Colonic mucosa (tissue), 4 donors: ENCODE data around the gene L3MBTL4. TPM values are rescaled to one million over a fixed set of nuclear protein-coding genes. Genes with fewer than 3 reads are reported as not detected.

ENCODE experiments used
- DNase-seq: peaks from one replicate; pipeline ENCODE4 v3.0.0-alpha.2; 2020
- H3K27ac ChIP-seq: fragments of 200-600 bp; one replicate; pipeline ENCODE4 v1.8.0; 2021
- H3K27me3 ChIP-seq: fragments of 200-600 bp; one replicate; pipeline ENCODE4 v1.8.0; 2021
- H3K36me3 ChIP-seq: fragments of 200-600 bp; one replicate; pipeline ENCODE4 v1.8.0; 2021
- H3K4me1 ChIP-seq: fragments of 200-600 bp; one replicate; pipeline ENCODE4 v1.8.0; 2021; ENCODE audit warnings: mild to moderate bottlenecking
- H3K4me3 ChIP-seq: fragments of 200-600 bp; one replicate; pipeline ENCODE4 v1.8.0; 2021
- H3K9ac ChIP-seq, 2 donors: one replicate each; pipeline ENCODE4 v1.7.0; 2013; ENCODE audit warnings: control low read depth in 2 of 2, low read depth in 2 of 2, low read length in 2 of 2
- H3K9me3 ChIP-seq: fragments of 200-600 bp; one replicate; pipeline ENCODE4 v1.8.0; 2021
- intact Hi-C: fragments of 100-400 bp; cut with DNase I; formaldehyde crosslinking; loops from one replicate; pipeline ENCODE4 v1.14.1; 2022
- total RNA-seq, 2 donors: library from RNA; stranded (reverse); fragmentation: NEBNext Ultra II Directional in 1 of 2; extraction: Animal tissue kit (Norgen Biotek cat#: 25700) in 1 of 2; gene quantifications; one replicate each; pipeline ENCODE4 v1.2.1, GENCODE V29; 2021
- TF ChIP-seq, protein P1 (sequence below): fragments of 200-600 bp; IDR thresholded peaks from one replicate; pipeline ENCODE4 v1.8.0; 2022; ENCODE audit warnings: antibody characterized with exemption, mild to moderate bottlenecking
- donor health status: healthy.
- donor health status: DM: no; HTN: no; CAD: no.
- donor health status: DM: no; HTN: no; CAD: no.

Gene L3MBTL4
- total RNA-seq, 2 donors from 2014 or later = 3.5 to 3.8 TPM

DNA sequence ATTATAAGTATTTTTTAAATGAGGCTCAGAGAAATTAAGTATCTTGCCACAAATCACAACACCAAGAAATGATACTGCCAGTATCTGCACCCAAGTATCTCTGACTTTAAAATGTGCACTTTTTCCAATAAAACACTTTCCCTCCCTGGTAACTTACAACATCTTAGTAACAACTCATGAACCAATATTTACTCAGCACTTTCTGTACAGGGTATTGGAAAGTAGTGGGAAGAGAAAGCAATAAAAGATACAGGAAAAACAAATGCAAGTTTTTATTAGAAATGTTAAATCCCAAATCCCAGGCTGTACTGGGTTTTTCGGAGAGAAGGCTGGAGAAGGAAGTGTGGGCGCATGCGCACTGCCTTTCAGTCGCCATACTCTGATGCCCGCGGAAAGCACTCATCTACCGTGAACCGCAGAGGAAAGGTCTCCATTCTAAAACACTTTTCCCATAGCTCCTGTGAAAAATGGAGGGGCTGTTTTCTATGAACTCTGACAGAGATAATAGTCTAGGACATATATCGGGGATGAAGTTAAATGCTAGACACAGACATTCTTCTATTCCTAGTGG lies 52.1 kb downstream of the L3MBTL4 start:
- no peak for DNase-seq
- intact Hi-C loops = no loop called here
- TF ChIP-seq, protein P1, sequence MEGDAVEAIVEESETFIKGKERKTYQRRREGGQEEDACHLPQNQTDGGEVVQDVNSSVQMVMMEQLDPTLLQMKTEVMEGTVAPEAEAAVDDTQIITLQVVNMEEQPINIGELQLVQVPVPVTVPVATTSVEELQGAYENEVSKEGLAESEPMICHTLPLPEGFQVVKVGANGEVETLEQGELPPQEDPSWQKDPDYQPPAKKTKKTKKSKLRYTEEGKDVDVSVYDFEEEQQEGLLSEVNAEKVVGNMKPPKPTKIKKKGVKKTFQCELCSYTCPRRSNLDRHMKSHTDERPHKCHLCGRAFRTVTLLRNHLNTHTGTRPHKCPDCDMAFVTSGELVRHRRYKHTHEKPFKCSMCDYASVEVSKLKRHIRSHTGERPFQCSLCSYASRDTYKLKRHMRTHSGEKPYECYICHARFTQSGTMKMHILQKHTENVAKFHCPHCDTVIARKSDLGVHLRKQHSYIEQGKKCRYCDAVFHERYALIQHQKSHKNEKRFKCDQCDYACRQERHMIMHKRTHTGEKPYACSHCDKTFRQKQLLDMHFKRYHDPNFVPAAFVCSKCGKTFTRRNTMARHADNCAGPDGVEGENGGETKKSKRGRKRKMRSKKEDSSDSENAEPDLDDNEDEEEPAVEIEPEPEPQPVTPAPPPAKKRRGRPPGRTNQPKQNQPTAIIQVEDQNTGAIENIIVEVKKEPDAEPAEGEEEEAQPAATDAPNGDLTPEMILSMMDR = no peak
- Histone ChIP-seq H3K4me3 (no peak overlapping the region), H3K27me3 (no peaks in the 10 kb centered on the region), H3K27ac (no peak overlapping the region), H3K36me3 (no peaks in the 10 kb centered on the region), H3K4me1 (no peaks in the 10 kb centered on the region), H3K9me3 (no peaks in the 10 kb centered on the region), H3K9ac (no peak overlapping the region)

DNA sequence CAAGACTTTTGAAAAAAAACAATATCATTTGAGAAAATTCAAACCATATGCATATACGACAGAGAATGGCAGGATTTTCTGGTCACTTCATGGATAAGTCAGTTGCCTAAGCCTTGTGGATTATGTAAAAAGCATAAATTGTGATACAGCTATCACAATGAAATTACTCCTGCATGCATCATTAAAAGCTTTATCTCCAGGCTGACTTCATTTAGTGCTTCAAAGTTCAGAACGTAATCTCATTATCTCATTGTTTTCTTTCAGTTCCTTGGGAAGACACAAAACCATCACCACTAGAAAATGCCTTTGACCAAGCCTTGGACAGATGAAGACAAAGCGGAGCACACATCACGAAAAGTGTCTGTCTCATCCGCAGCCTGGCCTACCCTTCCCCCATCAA lies 57.0 kb downstream of the L3MBTL4 start:
- TF ChIP-seq, protein P1 = no peak
- DNase-seq = no peak
- no peaks in the 10 kb centered on the region for H3K27me3 ChIP-seq
- H3K27ac ChIP-seq = no peak overlapping the region
- H3K9me3 ChIP-seq = no peaks in the 10 kb centered on the region
- no peaks in the 10 kb centered on the region for H3K36me3 ChIP-seq
- no peak overlapping the region for H3K4me3 ChIP-seq
- no peaks in the 10 kb centered on the region for H3K4me1 ChIP-seq
- H3K9ac ChIP-seq = no peak overlapping the region
- intact Hi-C loops = no loop called here

DNA sequence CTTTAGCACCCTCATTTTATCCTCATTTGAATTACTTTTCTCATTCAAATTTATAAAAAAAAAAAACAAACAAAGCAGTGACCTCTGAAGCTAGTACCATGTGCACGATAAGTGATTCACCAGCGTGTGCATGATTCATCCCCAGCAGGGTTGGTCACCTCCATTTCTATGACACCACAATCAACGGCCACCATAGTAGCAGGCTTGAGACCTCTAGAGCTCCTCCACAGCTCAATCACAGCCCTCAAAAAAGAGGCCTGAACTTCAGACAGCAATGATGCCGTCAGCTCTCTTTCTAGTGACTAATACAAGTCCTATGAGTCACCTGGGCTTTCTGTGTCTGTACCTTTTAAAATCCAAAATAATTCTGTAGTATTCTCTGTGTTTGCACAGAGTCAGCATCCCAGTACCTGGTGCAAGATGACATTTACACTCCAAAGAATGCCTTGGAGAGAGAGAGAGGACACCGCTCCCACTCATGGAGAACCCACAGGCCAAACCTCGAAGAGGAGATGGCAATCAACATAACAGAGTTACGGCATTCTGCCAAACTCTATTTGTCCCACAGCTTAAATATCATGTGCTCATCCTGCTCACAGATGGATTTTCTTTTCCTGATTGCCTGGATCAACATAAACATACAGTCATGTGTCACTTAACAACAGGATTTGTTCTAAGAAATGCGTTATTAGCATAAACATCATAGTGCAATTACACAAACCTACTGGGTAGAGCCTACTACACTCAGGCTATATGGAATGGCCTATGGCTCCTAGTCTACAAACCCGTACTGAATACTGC lies 58.7 kb downstream of the L3MBTL4 start:
- H3K4me1 ChIP-seq = no peaks in the 10 kb centered on the region
- no peak overlapping the region for H3K4me3 ChIP-seq
- H3K36me3 ChIP-seq = no peaks in the 10 kb centered on the region
- no peak overlapping the region for H3K27ac ChIP-seq
- no peak for DNase-seq
- no peaks in the 10 kb centered on the region for H3K9me3 ChIP-seq
- no peaks in the 10 kb centered on the region for H3K27me3 ChIP-seq
- TF ChIP-seq, protein P1 = no peak
- H3K9ac ChIP-seq = no peak overlapping the region
- intact Hi-C loops = no loop called here

DNA sequence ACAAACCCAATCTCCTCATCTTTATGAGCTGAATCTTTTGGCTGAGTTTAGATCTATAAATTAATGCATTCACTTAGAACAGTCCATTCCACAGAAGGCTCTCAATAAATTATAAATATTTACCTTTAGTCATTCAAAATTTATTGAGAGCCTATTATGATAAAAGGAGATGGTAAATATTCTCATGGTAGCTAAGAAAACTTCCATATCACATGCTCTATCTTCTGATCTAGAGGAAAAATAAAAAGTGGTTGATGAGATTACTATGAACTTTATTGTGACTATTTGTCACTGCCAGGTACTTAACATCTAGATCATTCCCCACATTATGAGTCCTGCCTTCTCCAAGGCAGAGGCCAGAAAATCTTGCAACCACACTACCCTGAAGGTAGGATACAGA lies 62.4 kb downstream of the L3MBTL4 start:
- H3K27ac ChIP-seq = no peak overlapping the region
- no peaks in the 10 kb centered on the region for H3K36me3 ChIP-seq
- no peaks in the 10 kb centered on the region for H3K4me1 ChIP-seq
- H3K4me3 ChIP-seq = no peak overlapping the region
- no peak overlapping the region for H3K9ac ChIP-seq
- TF ChIP-seq, protein P1 = no peak
- no peaks in the 10 kb centered on the region for H3K27me3 ChIP-seq
- H3K9me3 ChIP-seq = no peaks in the 10 kb centered on the region
- DNase-seq = no peak
- intact Hi-C loops = no loop called here

DNA sequence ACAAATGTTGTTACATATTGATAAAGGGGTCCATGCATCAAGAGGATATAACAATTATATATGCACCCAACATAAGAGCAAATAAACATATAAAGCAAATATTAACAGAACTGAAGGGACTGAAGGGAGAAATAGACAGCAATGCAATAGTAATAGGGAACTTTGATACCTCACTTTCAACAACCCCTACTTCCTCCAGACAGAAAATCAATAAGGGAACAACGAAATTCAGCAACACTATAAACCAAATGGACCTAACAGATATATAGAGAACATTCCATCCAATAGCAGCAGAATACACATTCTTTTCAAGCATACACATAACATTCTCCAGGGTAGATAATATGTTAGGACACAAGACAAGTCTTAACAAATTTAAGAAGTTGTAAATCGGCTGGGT lies 71.7 kb downstream of the L3MBTL4 start:
- Histone ChIP-seq H3K9ac (no peak overlapping the region), H3K27me3 (no peaks in the 10 kb centered on the region), H3K4me3 (no peak overlapping the region), H3K36me3 (no peaks in the 10 kb centered on the region), H3K27ac (no peak overlapping the region), H3K9me3 (no peaks in the 10 kb centered on the region), H3K4me1 (no peaks in the 10 kb centered on the region)
- no peak for DNase-seq
- intact Hi-C loops = no loop called here
- TF ChIP-seq, protein P1 = no peak
